ENCODE data around the gene SLC25A13.

SLC25A13 gene

DNA sequence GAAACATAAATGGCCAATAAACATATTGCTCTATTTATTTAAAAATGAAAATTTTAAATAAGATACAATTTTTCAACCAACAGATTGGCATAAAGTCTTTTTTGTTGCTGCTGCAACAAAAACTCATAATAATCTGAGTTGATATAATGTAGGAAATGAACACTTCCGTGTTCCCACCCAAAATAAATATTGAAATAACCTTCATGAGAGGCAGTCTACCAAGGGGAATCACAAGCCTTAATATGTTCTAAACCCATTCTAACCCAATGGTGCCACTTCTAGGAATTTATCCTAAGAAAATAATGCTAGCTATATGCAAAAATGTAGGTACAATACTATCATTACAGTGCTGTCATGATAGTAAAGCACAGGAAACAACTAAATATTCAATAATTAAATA, 39.1 kb downstream of the SLC25A13 start:
- H2BK12ac ChIP-seq (ENCODE audit: low read length) = no peak overlapping the region
- peaks cover 0 to 1% of the 10 kb centered on the region in 2 donors for H3K4me1 ChIP-seq (ENCODE audit: control insufficient read depth in 2 of 2, insufficient read depth in 1 of 2, low read depth in 1 of 2, low read length in 2 of 2)
- H3K36me3 ChIP-seq (replicated peaks in 1 of 2; ENCODE audit: control insufficient read depth in 2 of 2, insufficient read depth in 2 of 2, low read length in 2 of 2) = no peaks in the 10 kb centered on the region
- no peak overlapping the region for H3K9ac ChIP-seq (ENCODE audit: low read depth, low read length, poor library complexity)
- H3K27ac ChIP-seq (replicated peaks; ENCODE audit: low read length) = no peak overlapping the region
- no peak overlapping the region for H3K4me3 ChIP-seq (ENCODE audit: low read length in 2 of 2)
- no peak for DNase-seq (ENCODE audit: low spot score)
- H3K18ac ChIP-seq (ENCODE audit: low read length) = no peak overlapping the region
- H4K91ac ChIP-seq (ENCODE audit: low read depth, low read length, poor library complexity) = no peak overlapping the region
- no peak overlapping the region for H3K23ac ChIP-seq (ENCODE audit: low read depth, low read length, poor library complexity)
- H2BK120ac ChIP-seq (ENCODE audit: low read depth, low read length) = no peak overlapping the region
- H2BK15ac ChIP-seq (ENCODE audit: low read length) = no peak overlapping the region
- no CpG with 5 or more reads among the region's 1 CpG for WGBS, 2 donors (ENCODE audit: extremely low coverage in 2 of 2, insufficient read length in 2 of 2, insufficient replicate concordance in 1 of 2)
- H3K9me3 ChIP-seq (replicated peaks in 1 of 2; ENCODE audit: control insufficient read depth in 2 of 2, insufficient read depth in 1 of 2, low read depth in 1 of 2, low read length in 2 of 2) = no peaks in the 10 kb centered on the region
- no peak overlapping the region for H2AK5ac ChIP-seq (ENCODE audit: low read depth, low read length)
- H3K79me1 ChIP-seq (ENCODE audit: low read depth, low read length) = peaks cover 3% of the 10 kb centered on the region
- H3K14ac ChIP-seq (ENCODE audit: low read length) = no peak overlapping the region
- no peaks in the 10 kb centered on the region for H3K27me3 ChIP-seq (ENCODE audit: control insufficient read depth in 3 of 3, insufficient read depth in 3 of 3, low read depth in 1 of 3, low read length in 3 of 3)
- H2AFZ ChIP-seq (ENCODE audit: low read length) = no peak overlapping the region
- no peak overlapping the region for H3K4me2 ChIP-seq (ENCODE audit: insufficient read depth, low read length, poor library complexity, severe bottlenecking)
- H3K4ac ChIP-seq (ENCODE audit: low read length) = no peak overlapping the region
- H2BK5ac ChIP-seq (ENCODE audit: low read length) = no peak overlapping the region
- H4K8ac ChIP-seq (ENCODE audit: low read depth, low read length) = no peak overlapping the region

DNA sequence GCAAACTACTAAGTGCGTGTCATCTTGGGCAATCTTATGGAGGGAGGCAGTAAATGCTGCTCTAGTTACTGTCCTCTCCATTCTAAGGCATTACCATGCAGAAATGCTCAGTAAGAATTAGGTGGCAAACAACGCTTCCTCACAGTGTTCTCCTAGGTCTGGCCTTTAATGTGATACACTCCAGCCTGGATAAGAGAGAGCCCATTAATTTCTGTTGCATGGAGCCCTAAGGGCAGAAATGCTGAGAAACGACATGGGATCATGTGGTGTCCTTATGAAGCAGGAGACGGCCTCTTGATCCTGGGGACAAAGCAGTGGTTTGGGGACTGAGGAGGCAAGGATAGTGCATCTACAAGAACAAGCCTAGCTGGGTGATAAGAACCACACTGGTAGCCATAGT, 44.0 kb downstream of the SLC25A13 start:
- H3K9ac ChIP-seq (ENCODE audit: low read depth, low read length, poor library complexity) = no peak overlapping the region
- H3K18ac ChIP-seq (ENCODE audit: low read length) = no peak overlapping the region
- no peak overlapping the region for H2BK120ac ChIP-seq (ENCODE audit: low read depth, low read length)
- H4K8ac ChIP-seq (ENCODE audit: low read depth, low read length) = no peak overlapping the region
- peaks cover 0 to 23% of the 10 kb centered on the region in 2 donors for H3K36me3 ChIP-seq (replicated peaks in 1 of 2; ENCODE audit: control insufficient read depth in 2 of 2, insufficient read depth in 2 of 2, low read length in 2 of 2)
- no peak overlapping the region for H2BK15ac ChIP-seq (ENCODE audit: low read length)
- no peaks in the 10 kb centered on the region for H3K4me1 ChIP-seq (ENCODE audit: control insufficient read depth in 2 of 2, insufficient read depth in 1 of 2, low read depth in 1 of 2, low read length in 2 of 2)
- H3K79me1 ChIP-seq (ENCODE audit: low read depth, low read length) = no peaks in the 10 kb centered on the region
- no peak overlapping the region for H3K14ac ChIP-seq (ENCODE audit: low read length)
- no CpG with 5 or more reads among the region's 4 CpGs for WGBS, 2 donors (ENCODE audit: extremely low coverage in 2 of 2, insufficient read length in 2 of 2, insufficient replicate concordance in 1 of 2)
- no peak overlapping the region for H3K4me2 ChIP-seq (ENCODE audit: insufficient read depth, low read length, poor library complexity, severe bottlenecking)
- H2AK5ac ChIP-seq (ENCODE audit: low read depth, low read length) = no peak overlapping the region
- no peak overlapping the region for H2BK12ac ChIP-seq (ENCODE audit: low read length)
- H3K23ac ChIP-seq (ENCODE audit: low read depth, low read length, poor library complexity) = no peak overlapping the region
- no peak overlapping the region for H3K27ac ChIP-seq (replicated peaks; ENCODE audit: low read length)
- H3K4ac ChIP-seq (ENCODE audit: low read length) = no peak overlapping the region
- no peak overlapping the region for H3K4me3 ChIP-seq (ENCODE audit: low read length in 2 of 2)
- H4K91ac ChIP-seq (ENCODE audit: low read depth, low read length, poor library complexity) = no peak overlapping the region
- no peak overlapping the region for H2BK5ac ChIP-seq (ENCODE audit: low read length)
- no peaks in the 10 kb centered on the region for H3K27me3 ChIP-seq (ENCODE audit: control insufficient read depth in 3 of 3, insufficient read depth in 3 of 3, low read depth in 1 of 3, low read length in 3 of 3)
- no peak for DNase-seq (ENCODE audit: low spot score)
- H3K9me3 ChIP-seq (replicated peaks in 1 of 2; ENCODE audit: control insufficient read depth in 2 of 2, insufficient read depth in 1 of 2, low read depth in 1 of 2, low read length in 2 of 2) = peaks cover 0 to 3% of the 10 kb centered on the region in 2 donors
- no peak overlapping the region for H2AFZ ChIP-seq (ENCODE audit: low read length)

DNA sequence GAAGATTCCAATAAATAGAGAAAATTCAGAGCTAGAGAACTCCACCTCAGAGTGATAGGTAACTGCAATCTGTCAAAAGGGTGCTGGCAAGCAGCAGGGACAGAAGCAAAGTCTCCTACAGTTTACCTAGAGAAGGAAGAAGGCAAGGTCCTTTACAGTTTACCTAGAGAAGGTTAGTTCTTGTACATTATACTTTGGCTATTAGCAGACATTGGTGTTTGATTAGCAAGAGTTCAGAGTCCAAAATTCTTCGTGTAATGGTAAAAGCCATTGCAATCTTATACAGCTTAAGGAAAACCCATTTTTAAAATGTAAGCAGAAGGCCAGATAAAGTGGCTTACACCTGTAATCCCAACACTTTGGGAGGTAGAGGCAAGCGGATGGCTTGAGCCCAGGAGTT, 45.9 kb downstream of the SLC25A13 start:
- Histone ChIP-seq H3K14ac (ENCODE audit: low read length) (no peak overlapping the region), H3K4me1 (ENCODE audit: control insufficient read depth in 2 of 2, insufficient read depth in 1 of 2, low read depth in 1 of 2, low read length in 2 of 2) (no peaks in the 10 kb centered on the region), H2AK5ac (ENCODE audit: low read depth, low read length) (no peak overlapping the region), H2BK12ac (ENCODE audit: low read length) (no peak overlapping the region), H3K79me1 (ENCODE audit: low read depth, low read length) (no peaks in the 10 kb centered on the region), H3K4me2 (ENCODE audit: insufficient read depth, low read length, poor library complexity, severe bottlenecking) (no peak overlapping the region), H3K4ac (ENCODE audit: low read length) (no peak overlapping the region), H4K91ac (ENCODE audit: low read depth, low read length, poor library complexity) (no peak overlapping the region), H2AFZ (ENCODE audit: low read length) (no peak overlapping the region), H3K9me3 (replicated peaks in 1 of 2; ENCODE audit: control insufficient read depth in 2 of 2, insufficient read depth in 1 of 2, low read depth in 1 of 2, low read length in 2 of 2) (peaks cover 0 to 3% of the 10 kb centered on the region in 2 donors), H3K23ac (ENCODE audit: low read depth, low read length, poor library complexity) (no peak overlapping the region), H2BK5ac (ENCODE audit: low read length) (no peak overlapping the region), H2BK120ac (ENCODE audit: low read depth, low read length) (no peak overlapping the region), H3K4me3 (ENCODE audit: low read length in 2 of 2) (no peak overlapping the region), H3K9ac (ENCODE audit: low read depth, low read length, poor library complexity) (no peak overlapping the region), H4K8ac (ENCODE audit: low read depth, low read length) (no peak overlapping the region), H3K18ac (ENCODE audit: low read length) (no peak overlapping the region), H3K27ac (replicated peaks; ENCODE audit: low read length) (no peak overlapping the region), H2BK15ac (ENCODE audit: low read length) (no peak overlapping the region), H3K27me3 (ENCODE audit: control insufficient read depth in 3 of 3, insufficient read depth in 3 of 3, low read depth in 1 of 3, low read length in 3 of 3) (no peaks in the 10 kb centered on the region), H3K36me3 (replicated peaks in 1 of 2; ENCODE audit: control insufficient read depth in 2 of 2, insufficient read depth in 2 of 2, low read length in 2 of 2) (peaks cover 0 to 23% of the 10 kb centered on the region in 2 donors)
- no peak for DNase-seq (ENCODE audit: low spot score)
- WGBS, 2 donors (ENCODE audit: extremely low coverage in 2 of 2, insufficient read length in 2 of 2, insufficient replicate concordance in 1 of 2) = no CpG with 5 or more reads among the region's 2 CpGs

DNA sequence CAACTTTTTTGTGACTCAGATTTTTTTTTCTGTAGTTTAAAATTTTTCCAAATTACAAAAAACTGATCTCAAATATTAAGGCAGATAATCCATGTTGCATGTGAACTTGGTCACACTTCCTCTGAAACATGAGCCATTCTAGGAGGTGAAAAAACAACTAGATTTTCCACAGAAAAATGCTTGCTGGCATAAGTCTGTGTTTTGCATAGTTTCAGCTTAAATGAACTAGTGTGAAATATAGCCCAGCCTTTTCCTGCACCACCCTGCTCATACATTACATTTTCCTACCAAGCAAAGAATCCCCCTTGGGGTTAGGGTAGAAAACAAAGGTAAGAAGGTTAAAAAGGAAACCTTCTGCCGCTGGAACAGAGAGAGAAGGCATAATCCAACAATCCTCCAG, 48.2 kb downstream of the SLC25A13 start:
- H3K4me1 ChIP-seq (ENCODE audit: control insufficient read depth in 2 of 2, insufficient read depth in 1 of 2, low read depth in 1 of 2, low read length in 2 of 2) = no peaks in the 10 kb centered on the region
- no peak overlapping the region for H3K4me2 ChIP-seq (ENCODE audit: insufficient read depth, low read length, poor library complexity, severe bottlenecking)
- H2AFZ ChIP-seq (ENCODE audit: low read length) = no peak overlapping the region
- H3K79me1 ChIP-seq (ENCODE audit: low read depth, low read length) = no peaks in the 10 kb centered on the region
- H3K23ac ChIP-seq (ENCODE audit: low read depth, low read length, poor library complexity) = no peak overlapping the region
- no peak overlapping the region for H3K9ac ChIP-seq (ENCODE audit: low read depth, low read length, poor library complexity)
- WGBS, 2 donors (ENCODE audit: extremely low coverage in 2 of 2, insufficient read length in 2 of 2, insufficient replicate concordance in 1 of 2) = no CpG with 5 or more reads among the region's 1 CpG
- H2BK15ac ChIP-seq (ENCODE audit: low read length) = no peak overlapping the region
- H3K27me3 ChIP-seq (ENCODE audit: control insufficient read depth in 3 of 3, insufficient read depth in 3 of 3, low read depth in 1 of 3, low read length in 3 of 3) = no peaks in the 10 kb centered on the region
- H4K8ac ChIP-seq (ENCODE audit: low read depth, low read length) = no peak overlapping the region
- no peak overlapping the region for H4K91ac ChIP-seq (ENCODE audit: low read depth, low read length, poor library complexity)
- H2AK5ac ChIP-seq (ENCODE audit: low read depth, low read length) = no peak overlapping the region
- H3K4ac ChIP-seq (ENCODE audit: low read length) = no peak overlapping the region
- no peak overlapping the region for H2BK120ac ChIP-seq (ENCODE audit: low read depth, low read length)
- no peak for DNase-seq (ENCODE audit: low spot score)
- H3K18ac ChIP-seq (ENCODE audit: low read length) = no peak overlapping the region
- no peak overlapping the region for H2BK5ac ChIP-seq (ENCODE audit: low read length)
- no peak overlapping the region for H3K14ac ChIP-seq (ENCODE audit: low read length)
- no peak overlapping the region for H3K4me3 ChIP-seq (ENCODE audit: low read length in 2 of 2)
- no peak overlapping the region for H3K27ac ChIP-seq (replicated peaks; ENCODE audit: low read length)
- peaks cover 0 to 3% of the 10 kb centered on the region in 2 donors for H3K9me3 ChIP-seq (replicated peaks in 1 of 2; ENCODE audit: control insufficient read depth in 2 of 2, insufficient read depth in 1 of 2, low read depth in 1 of 2, low read length in 2 of 2)
- H2BK12ac ChIP-seq (ENCODE audit: low read length) = no peak overlapping the region
- peaks cover 0 to 36% of the 10 kb centered on the region in 2 donors for H3K36me3 ChIP-seq (replicated peaks in 1 of 2; ENCODE audit: control insufficient read depth in 2 of 2, insufficient read depth in 2 of 2, low read length in 2 of 2)
